Stimulated activated CD4-positive, alpha-beta T cell treated with anti-CD3 and anti-CD28 coated beads, Interleukin-2, amount 100 ng/mL, for 4 hours (primary cell): ENCODE data around the gene PRPF38A.
"Not testable (repeated sequence)": the region's sequence is repeated elsewhere in the genome, so short reads cannot be mapped to it uniquely, and the experiment has no call there.

Experiments
- DNase-seq: peaks from one replicate; pipeline ENCODE4 v3.0.0-alpha.2; 2020; ENCODE audit warnings: low read depth

PRPF38A gene, protein sequence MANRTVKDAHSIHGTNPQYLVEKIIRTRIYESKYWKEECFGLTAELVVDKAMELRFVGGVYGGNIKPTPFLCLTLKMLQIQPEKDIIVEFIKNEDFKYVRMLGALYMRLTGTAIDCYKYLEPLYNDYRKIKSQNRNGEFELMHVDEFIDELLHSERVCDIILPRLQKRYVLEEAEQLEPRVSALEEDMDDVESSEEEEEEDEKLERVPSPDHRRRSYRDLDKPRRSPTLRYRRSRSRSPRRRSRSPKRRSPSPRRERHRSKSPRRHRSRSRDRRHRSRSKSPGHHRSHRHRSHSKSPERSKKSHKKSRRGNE

DNA sequence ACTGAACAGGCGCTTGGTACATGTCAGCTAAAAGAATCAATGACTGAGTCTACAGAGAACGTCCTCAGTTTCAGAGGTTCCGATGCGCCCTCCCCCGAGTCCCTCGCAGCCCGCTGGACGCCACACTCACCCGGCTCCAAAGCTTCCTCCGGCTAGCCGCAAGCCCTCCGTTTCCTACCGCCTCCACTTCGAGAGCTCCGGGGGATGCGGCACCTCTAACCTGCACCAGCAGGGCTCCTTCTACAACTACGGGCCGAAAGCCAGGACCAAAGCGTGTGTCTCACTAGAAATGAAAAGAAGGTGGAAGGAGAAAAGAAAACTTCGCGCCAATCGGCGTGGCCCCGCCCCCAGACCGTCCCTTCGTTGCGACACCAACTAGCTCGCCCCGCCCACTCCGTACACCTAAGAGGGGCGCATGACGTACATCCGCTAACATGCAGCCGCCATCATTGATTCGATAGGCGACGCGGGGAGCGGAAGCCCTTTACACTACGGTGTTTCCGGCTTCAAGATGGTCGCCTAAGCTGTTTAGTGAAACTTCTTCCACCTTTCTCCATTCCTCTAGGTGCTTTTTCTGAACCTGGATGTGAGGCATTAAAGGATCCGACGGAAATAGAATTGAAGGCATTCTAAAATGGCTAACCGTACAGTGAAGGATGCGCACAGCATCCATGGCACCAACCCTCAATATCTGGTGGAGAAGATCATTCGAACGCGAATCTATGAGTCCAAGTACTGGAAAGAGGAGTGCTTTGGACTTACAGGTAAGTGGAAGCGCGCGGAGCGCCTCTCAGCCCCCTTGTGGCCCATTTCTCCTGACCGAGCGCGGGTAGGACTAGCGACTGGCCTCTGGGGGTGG, at the start of gene PRPF38A, which contains the start of gene ORC1:
Gene PRPF38A (plus strand): TSS at position 487 of the 859 bp plus-strand sequence. CDS start 148 bp downstream, at position 635.
Gene ORC1 (minus strand): TSS at position 308 of the 859 bp plus-strand sequence. CDS start 2,200 bp downstream, outside the sequence.
- DNase-seq, result peak; percentile 94

GRCh38 chr1:52355436-52355835, 49.0 kb upstream of the PRPF38A start:
- no peak for DNase-seq

GRCh38 chr1:52355847-52356505, 48.4 kb upstream of the PRPF38A start:
- no peak for DNase-seq

DNA sequence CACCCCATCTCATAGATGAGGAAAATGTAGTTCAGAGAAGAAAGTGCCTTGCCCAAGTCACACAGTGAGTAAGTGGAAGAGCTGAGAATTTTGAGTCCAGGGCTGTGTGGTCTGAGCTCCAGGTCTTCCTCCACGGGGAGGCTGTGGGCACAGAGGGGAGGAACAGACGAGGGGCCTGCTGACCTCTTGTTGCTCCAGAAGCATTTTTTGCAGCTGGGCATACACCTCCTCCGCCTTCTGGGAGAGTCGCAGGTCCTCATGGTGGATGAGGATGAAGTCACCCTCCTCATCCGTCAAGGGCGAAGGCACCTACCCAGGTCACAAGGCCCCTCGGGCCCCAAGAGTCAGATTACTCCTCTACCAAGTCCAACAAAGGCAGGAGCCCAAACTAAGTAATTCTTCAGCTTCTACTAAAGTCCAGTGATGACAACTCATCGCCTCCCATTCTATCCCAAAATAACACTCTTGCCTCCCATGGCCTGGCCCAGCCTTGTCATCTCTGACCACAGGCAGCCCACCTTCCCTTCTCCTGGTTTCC, 47.5 kb upstream of the PRPF38A start:
- DNase-seq, result no peak

DNA sequence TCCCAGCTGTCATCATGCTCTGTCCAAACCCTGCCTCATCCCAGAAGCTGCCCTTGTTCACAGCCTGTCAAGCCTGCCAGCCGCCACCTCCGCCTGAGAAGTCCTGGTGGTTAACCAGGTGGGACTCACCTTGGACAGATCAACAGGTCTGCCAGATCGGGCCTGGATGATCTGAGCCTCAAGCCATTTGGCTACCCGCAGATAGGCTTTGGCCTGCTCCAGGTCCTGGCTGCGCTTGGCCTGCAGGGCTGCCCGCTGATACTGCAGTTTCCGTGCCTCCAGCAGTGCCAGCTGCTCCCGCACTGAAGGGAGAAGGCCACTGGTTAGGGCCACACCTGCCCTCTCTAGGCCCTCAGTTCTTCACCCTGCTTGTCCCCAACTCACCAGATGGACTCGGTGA, 47.0 kb upstream of the PRPF38A start:
- DNase-seq, result no peak

DNA sequence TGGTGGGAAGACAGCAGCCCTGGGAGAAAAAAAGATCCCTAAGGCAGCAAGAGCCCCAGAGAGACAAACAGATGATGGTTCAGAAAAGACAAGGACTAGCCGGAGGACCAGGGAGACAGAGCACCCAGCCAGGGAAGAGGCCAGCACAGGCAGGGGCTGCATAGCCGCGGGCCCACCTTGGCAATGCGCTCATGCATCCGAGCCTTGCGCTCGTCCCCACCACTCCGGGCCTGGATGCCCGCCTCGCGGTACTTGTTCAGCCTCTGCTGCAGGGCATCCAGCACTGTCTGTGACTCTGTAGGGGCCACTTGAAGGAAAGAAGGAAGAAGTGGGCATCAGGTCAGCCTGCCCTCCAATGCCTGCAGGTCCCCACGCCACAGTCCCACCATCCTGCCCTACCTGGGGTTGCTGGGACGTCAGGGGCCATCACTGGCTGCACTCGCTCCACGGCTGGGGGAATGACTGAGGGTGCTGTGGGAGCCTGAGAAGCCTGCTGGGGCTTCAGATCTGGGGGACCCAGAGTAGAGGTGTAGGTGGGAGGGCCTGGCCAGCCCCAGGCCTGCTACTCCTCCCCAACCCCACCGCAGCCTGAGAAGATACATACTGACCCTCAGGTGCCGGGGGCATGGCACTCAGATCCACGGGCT, 45.4 kb upstream of the PRPF38A start:
- no peak for DNase-seq

- DNase-seq, result no peak
Observed at GRCh38 chr1:52359676-52360594, 44.5 kb upstream of the PRPF38A start.

- no peak for DNase-seq
Observed at GRCh38 chr1:52360595-52360968, 43.8 kb upstream of the PRPF38A start.

GRCh38 chr1:52364235-52364839, 40.1 kb upstream of the PRPF38A start:
- DNase-seq, result no peak

DNA sequence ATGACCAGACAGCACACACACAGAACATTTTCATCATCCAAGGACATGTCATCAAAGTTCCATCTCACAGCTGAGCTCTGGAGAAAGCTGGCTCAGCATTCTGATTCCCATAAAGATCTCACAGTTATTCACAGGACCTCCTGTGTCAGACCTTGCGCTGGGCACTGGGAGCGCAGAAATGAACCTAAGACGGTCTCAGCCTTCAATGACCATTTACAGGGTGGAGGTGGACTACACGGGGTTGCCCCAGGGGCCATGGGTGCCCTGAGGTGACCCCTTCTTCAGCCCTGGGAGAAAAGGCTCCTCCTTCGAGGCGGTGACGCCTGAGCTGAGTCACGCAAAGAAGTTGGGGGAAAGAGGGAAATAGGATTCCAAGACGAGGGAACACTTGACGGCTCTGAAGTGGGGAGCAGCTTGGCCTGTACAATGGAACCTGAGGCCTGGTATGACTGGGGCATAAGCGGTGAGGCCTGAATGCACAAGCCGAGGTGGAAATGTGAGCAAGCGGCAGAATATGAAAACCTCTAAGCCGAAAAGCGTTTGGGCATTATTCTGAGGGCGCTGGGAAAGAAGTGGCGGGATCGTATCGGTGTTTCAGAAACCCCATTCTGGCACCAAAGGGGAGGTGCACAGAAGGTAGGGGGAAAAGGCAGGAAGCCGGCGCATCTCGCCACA, 39.2 kb upstream of the PRPF38A start:
- DNase-seq, result no peak

DNA sequence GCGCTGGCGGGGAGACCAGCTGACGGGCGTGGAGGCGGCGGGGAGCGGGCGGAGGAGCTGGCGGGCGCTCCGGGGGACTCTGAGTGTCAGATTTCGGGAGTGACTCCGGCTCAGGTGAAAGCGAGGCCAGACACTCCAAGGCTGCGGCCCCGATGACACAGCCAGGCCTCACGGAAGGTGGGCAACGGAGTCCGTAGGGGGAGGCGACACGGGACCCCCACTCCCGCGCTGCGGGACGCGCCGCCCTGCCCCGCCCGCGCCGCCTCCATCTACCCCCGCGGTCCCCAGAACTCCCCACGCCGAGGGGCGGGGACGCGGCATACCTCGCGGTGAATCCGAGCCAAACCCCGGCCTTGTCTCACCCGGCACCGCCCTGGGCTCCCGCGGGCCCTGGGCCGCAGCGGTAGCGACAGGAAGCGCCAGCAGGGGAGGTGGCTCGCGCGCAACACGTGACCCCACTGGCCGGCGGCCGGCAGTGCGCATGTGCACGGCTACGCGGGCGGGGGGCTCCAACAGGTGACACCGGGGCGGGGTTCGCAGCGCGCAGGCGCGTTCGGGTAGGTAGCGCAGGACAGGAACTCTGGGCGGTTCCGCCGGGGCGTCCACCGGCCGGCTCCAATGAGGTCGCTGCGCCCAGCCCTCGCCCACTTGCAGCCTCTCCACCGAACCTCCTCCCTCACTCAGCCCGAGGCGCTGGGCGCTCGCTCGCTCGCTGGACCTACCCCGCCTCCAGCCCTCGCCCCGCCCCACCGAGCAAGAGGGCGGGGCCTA, 38.5 kb upstream of the PRPF38A start, which contains the start of gene CC2D1B:
Gene CC2D1B (minus strand): TSS at position 460 of the 771 bp plus-strand sequence. CDS start 1,585 bp downstream, outside the sequence.
- peak; percentile 98 for DNase-seq

GRCh38 chr1:52366517-52366827, 37.9 kb upstream of the PRPF38A start:
- no peak for DNase-seq

GRCh38 chr1:52367272-52367671, 37.1 kb upstream of the PRPF38A start:
- DNase-seq, result no peak

GRCh38 chr1:52368383-52369172, 35.8 kb upstream of the PRPF38A start:
- peak; percentile 49 for DNase-seq

DNA sequence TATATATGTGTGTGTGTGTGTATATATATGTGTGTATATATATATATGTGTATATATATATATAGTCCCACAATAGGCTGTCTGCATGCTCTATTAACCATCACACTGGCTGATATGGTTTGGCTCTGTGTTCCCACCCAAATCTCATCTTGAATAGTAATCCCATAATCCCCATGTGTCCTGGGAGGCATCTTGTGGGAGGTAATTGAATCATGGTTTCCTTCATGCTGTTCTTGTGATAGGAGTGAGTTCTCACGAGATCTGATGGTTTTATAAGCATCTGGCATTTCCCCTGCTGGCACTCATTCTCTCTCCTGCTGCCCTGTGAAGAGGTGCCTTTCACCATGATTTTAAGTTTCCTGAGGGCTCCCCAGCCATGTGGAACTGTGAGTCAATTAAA, 34.6 kb upstream of the PRPF38A start:
- not testable (repeated sequence) for DNase-seq

DNA sequence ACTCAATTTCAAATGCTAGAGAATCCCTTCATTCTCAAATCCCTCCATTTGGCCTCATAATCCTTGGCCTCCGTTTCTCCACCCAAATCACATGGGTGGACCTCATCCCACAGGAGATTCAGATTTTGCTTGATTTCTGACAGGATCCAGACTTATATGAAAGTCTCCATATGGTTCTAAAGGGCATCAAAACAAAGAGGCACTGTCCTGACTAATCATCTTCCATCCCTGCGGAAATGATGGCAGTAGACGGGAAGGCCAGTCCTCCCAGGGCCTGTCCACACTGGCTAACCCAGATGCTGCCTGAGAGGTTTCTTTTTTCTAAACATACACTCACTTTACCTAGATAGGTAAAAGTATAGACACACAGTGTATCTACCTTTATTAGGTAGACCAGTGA, 19.0 kb upstream of the PRPF38A start:
- DNase-seq, result no peak

DNA sequence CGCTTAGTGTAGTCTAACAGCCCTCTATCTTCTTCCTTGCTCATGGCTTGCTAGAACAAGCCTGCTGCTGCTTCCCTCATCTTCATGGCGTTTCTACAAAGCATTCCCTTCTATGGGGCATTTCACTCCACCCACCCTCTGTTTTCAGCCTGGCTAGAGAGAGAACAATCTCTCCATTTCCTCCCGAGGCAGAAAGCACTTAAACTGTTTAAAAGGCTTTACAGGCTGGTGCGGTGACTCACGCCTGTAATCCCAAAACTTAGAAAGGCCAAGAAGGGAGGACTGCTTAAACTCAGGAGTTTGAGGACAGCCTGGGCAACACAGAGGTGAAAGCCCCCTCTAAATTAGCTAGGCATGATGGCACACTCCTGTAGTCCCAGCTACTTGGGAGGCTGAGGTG, 17.9 kb upstream of the PRPF38A start:
- no peak for DNase-seq

GRCh38 chr1:52393174-52393573, 11.2 kb upstream of the PRPF38A start:
- DNase-seq, result no peak
